NCI-H2107 treated with DMSO at 0.1 percent for 48 hours (cell line): ENCODE measurements around the gene STAM2.
"Not testable (repeated sequence)": the region's sequence is repeated elsewhere in the genome, so short reads cannot be mapped to it uniquely, and the experiment has no call there.

Experiments used
- DNase-seq: peaks from one replicate; lab custom pipeline; 2025; ENCODE audit not compliant: unreplicated experiment; lab: John Stamatoyannopoulos, UW

Gene STAM2

GRCh38 chr2:152175368-152176112 lies at the start of gene STAM2:
STAM2 (minus strand) TSS chr2:152175763; CDS start chr2:152175642, 121 bp downstream.
- DNase-seq, result peak; percentile 60

GRCh38 chr2:152223977-152224376 lies 48.4 kb upstream of the STAM2 start:
- DNase-seq, result no peak

DNA sequence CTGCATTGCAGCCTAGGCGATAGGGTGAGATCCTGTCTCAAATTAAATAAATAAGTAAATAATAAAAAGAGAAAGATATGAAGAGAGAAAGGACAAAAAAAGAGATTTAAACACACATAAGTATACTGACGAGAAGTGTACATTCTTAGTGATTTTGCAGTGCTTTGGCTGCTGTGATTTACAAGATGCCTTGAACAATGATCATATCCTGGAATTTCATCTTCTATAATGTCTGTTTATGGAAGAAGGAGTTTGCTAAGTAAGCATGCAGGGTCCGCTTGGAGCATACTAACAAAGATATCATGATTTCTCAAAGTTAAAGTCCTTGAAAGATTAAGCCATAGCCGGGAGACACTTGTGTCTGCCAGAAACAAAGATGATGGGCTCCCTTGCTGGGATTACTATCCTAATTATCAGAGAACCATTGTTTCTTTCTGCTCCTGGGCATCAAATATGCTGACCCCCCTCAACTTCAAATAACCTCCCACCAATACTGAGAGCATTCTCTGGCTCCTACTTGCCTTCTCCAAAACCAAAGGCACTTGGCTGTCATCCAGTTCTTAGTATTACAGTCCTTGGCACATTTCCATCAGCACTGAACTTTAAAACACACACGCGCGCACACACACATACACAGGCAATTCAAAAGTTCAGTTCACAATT lies 47.5 kb upstream of the STAM2 start:
- DNase-seq, result peak; percentile 83

DNA sequence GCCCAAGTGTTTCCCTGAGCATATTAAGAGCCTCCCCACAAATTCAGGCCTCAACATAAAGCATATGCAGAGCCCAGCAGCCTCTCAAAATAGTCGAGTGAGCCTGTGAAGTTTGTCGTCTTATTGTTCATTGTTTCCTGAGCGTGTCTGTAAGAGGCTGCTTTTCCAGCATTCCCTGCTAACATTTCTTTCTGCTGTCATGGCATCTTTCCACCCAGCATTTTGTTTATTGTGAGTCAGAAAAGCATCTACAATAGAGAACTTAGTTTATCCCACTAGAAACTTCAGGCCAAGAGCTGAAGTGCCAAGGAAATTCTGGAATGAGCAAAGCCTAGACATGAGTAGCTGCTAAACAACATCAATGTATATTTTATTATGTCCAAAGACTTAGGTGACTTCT lies 46.3 kb upstream of the STAM2 start:
- no peak for DNase-seq

DNA sequence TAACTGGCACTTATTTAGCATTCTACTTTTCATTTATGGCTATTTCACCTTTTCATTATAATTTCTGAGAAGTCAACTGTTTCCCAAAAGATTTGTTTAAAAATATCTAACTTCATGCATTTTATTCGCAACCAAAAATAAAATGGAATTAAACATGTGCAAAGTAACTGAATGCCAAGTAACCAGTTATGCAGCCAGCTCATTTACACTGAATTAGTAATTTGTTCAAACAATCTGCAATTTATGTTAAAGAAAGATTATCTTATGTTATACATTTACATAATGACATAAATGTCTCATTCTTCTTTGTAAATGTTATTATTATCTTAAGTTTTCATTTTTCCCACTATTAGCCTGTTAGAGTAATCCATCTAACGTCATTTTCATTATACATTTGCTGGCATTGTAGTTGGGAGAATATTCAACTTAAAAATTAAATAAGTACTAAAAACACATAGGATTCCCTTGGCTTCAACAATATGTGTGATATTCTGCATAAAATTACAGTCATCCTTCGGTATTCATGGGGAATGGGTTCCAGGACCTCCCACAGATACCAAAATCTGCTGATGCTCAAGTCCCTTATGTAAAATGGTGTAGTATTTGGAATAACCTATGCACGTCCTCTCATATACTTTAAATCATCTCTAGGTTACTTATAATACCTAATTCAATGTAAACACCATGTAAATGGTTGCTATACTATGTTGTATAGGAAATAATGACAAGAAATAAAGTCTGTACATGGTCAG lies 43.7 kb upstream of the STAM2 start:
- no peak for DNase-seq

- DNase-seq, result no peak
Observed at GRCh38 chr2:152201466-152201830, 25.9 kb upstream of the STAM2 start.

- no peak for DNase-seq
Observed at GRCh38 chr2:152200565-152201465, 25.3 kb upstream of the STAM2 start.

GRCh38 chr2:152200101-152200500 lies 24.5 kb upstream of the STAM2 start:
- DNase-seq, result no peak

GRCh38 chr2:152198499-152198898 lies 22.9 kb upstream of the STAM2 start:
- no peak for DNase-seq

DNA sequence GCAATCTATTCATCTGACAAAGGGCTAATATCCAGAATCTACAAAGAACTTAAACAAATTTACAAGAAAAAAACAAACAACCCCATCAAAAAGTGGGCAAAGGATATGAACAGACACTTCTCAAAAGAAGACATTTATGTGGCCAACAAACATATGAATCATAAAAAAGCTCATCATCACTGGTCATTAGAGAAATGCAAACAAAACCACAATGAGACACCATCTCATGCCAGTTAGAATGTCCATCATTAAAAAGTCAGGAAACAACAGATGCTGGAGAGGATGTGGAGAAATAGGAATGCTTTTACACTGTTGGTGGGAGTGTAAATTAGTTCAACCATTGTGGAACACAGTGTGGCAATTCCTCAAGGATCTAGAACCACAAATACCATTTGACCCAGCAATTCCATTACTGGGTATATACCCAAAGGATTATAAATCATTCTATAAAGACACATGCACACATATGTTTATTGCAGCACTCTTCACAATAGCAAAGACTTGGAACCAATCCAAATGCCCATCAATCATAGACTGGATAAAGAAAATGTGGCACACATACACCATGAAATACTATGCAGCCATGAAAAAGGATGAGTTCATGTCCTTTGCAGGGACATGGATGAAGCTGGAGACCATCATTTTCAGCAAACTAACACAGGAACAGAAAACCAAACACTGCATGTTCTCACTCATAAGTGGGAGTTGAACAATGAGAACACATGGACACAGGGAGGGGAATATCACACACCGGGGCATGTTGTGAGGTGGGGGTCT lies 22.1 kb upstream of the STAM2 start:
- DNase-seq, result not testable (repeated sequence)

GRCh38 chr2:152189622-152190495 lies 14.3 kb upstream of the STAM2 start:
- DNase-seq, result peak; percentile 44

GRCh38 chr2:152186808-152187207 lies 11.2 kb upstream of the STAM2 start:
- DNase-seq, result not testable (repeated sequence)

GRCh38 chr2:152186262-152186661 lies 10.7 kb upstream of the STAM2 start:
- DNase-seq, result no peak

- DNase-seq, result no peak
Observed at GRCh38 chr2:152183401-152184073, 8.0 kb upstream of the STAM2 start.

- DNase-seq, result not testable (repeated sequence)
Observed at GRCh38 chr2:152177667-152178066, 2.1 kb upstream of the STAM2 start.

DNA sequence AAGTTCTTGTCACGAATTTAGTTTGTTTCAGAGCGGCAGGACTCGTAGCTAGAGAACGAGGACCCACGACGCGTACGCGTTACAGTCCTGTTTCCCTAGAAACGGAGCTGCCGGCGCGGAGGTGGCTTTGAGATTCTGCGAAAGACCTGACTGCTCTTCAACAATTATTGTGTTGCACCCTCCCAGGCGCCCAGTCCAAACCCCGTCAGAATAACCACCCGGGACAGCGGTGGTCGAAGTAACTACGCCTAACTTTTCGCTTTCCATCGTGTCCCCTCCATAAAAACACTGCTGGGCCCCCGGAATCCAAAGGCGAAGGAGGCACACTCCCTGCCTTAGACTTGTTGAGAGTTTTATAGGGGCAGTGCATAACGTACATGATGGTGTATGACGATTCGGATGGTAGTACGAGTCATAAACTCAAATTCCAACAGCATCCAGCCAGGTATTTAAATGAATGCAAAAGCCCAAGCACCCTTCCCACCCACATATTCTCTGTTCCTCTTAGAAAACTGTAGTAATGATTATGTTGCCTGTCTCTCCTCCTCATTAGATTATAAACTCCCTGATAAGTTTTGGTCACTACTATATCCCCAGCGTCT lies 651 bp upstream of the STAM2 start:
- no peak for DNase-seq

- DNase-seq, result no peak
Observed at GRCh38 chr2:152175012-152175367, 573 bp downstream of the STAM2 start.

- no peak for DNase-seq
Observed at GRCh38 chr2:152174574-152174973, 989 bp downstream of the STAM2 start.
